Measurements from ENCODE around the gene ARHGEF11.

DNA sequence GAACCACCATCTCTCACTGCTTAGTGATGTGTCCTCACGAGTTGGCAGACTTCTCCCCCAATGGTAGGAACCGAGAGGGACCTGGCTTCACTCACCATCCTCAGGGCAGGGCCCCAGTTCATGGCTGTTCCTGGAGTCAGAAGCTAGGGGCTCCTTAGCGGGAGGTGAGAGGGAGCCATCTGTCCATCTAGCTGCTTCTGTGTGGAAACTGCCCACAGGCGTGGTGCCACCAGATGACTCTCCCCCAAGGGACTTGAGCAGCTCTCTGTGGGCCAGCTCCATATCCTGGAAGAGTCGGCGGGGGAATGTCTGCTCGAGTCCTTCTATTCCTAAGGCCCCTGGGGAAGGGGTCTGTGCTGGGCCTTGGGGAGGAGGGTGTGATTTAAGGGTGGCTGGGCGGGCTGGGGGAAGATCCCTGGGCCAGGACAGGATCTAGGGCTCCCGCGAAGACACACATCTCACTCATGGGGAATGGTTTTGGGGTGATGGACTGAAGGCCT lies 108.8 kb downstream of the ARHGEF11 start:
- TF ChIP-seq CTCF (IDR thresholded peaks at IDR 0.05; ENCODE audit: low read depth, low read length, poor library complexity, severe bottlenecking): no peak
- no peak for TF ChIP-seq EZH2phosphoT487 (IDR thresholded peaks at IDR 0.05; ENCODE audit: borderline replicate concordance, low read length)

Measured in DOHH2 (cell line).